Endometrial microvascular endothelial cells (primary cell): ENCODE results near the gene TMEM132C. TPM values are rescaled to one million over a fixed set of nuclear protein-coding genes. Genes with fewer than 3 reads are reported as not detected.

Experiments used
- in situ Hi-C: cut with HindIII; loops from 2 replicates; pipeline ENCODE4 v1.10.0; 2017; ENCODE audit warnings: low sequenced_read_pairs, low pct_unique_long_range_greater_than_20kb; ENCODE audit errors: inconsistent ontology term
- total RNA-seq: library from RNA; depleted of rRNA; stranded (reverse); fragments of >200 nt; gene quantifications from one replicate; pipeline ENCODE4 v1.2.3, GENCODE V29; 2015; ENCODE audit errors: inconsistent ontology term

TMEM132C gene
- total RNA-seq, 1 donor from 2014 or later: not detected

GRCh38 chr12:128269181-128269591, 2.2 kb downstream of the TMEM132C start:
- in situ Hi-C loops: no loop called here

GRCh38 chr12:128276471-128276870, 9.5 kb downstream of the TMEM132C start:
- in situ Hi-C loops: no loop called here

DNA sequence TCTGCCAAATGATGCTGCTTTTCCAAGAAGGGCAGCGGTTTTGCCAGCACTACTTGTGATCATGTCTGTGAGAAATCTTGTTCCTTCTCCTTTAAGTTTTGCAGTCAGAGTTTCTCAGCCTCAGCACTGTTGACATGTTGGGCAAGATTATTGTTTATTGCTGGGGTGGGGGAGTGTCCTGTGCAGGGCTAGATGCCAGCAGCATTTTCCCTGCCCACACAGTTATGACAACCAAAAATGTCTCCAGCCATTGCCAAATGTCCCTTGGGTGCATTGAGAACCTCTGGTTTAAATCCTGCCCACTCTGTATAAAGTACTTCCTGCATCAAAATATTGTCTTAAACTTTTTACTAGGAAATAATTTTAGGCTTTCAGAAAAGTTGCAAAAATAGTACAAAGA, 20.0 kb downstream of the TMEM132C start:
- in situ Hi-C loops: no loop called here

DNA sequence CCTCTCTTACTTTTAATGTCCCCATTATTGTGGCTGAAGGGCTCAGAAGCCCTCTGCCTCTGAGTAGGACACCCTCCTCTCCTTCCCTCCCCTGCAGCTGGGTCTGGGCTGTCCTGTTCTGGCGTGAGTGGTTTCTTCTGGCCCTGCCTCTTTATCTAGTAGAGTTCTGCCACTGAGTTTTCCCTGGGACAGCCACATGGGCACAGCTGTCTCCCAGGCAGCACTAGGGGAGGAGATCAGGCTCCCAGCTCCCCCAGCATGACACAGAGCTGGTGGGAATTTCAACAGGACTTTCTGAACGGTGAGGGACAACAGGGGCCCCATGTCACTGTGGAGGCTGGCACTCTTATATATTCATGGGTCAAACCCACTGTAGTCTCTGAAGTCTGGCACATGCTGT, 21.4 kb downstream of the TMEM132C start:
- in situ Hi-C loops: no loop called here

DNA sequence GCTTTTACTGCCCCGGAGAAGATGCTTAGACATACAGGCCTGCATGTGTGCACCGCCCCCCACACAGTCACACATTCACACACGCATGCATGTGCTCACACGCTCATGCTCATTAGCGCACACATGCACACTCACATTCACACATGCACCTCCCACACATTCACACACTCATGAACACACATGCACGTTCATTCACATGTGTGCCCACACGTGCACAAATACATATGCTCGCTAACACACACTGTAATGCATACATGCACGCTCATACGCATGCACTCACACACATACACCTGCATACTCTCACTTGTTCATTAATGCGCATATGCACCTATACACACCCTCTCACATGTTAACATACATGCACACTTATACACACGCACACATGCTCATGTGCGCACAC, 21.9 kb downstream of the TMEM132C start:
- in situ Hi-C loops: no loop called here

- in situ Hi-C loops: no loop called here
Measured at GRCh38 chr12:128290938-128291337, 24.0 kb downstream of the TMEM132C start.

GRCh38 chr12:128298091-128298748, 31.2 kb downstream of the TMEM132C start:
- in situ Hi-C loops: no loop called here

DNA sequence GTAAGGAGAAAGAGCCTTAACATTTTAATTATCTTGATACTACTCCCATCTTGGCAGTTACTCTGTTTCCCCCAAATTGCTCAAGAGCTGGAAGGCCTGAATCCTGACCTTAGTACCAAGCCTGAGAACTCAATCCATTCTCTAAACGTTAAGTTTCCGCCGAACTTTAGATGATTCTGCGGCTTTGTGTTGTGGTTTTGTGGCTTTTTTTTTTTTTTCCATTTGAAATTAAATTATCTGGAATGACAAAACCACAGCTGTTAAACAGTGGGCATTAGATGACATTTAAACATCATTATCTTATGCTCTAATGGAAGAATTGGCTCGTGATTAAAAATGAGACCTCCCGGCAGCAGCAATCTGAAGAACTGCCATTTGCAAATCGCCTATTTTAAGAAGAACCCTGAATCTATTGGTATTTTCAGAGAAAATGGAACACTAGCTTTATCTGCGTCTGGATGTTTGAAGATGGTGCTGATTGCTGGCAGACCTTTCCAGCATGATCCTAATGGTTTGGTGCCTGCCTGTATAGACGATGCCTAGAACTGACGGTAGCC, 38.4 kb downstream of the TMEM132C start:
- in situ Hi-C loops: no loop called here

GRCh38 chr12:128307791-128308190, 40.8 kb downstream of the TMEM132C start:
- in situ Hi-C loops: no loop called here

- in situ Hi-C loops: no loop called here
Measured at GRCh38 chr12:128312661-128313060, 45.7 kb downstream of the TMEM132C start.

DNA sequence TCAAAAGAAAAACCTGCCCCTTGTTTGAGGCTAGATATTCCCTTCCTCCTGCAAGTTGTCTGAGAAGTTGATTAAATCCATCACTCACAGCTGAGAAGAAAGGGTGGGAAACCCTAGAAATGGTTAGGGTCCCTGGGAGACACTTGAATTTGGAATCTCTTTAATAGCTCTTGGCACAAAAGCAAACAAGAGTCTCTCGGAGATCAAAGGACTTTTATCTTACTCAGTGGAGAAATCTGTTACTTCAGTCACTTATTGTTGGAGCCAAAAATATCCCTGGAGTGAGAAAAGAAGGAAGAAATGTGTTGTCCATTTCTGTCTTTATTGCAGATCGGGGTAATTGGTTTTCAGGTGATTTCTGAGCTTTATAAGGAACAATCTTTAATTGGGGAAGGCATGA, 47.0 kb downstream of the TMEM132C start:
- in situ Hi-C loops: no loop called here

DNA sequence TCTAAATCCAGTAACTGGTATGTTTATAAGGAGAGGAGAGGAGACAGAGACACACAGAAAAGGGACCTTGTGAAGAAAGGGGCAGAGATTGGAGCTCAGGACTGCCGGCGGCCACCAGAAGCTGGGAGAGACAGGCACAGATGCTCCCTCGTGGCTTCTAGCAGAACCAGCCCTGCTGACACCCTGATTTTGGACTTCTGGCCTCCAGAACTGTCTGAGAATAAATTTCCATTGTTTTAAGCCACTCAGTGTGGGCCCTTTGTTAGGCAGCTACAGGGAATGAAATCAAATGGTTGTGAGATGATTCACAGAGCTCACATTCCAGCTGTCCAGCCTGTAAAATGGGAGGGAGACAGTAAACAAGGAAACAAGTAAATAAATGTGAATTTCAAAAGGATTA, 47.6 kb downstream of the TMEM132C start:
- in situ Hi-C loops: no loop called here

DNA sequence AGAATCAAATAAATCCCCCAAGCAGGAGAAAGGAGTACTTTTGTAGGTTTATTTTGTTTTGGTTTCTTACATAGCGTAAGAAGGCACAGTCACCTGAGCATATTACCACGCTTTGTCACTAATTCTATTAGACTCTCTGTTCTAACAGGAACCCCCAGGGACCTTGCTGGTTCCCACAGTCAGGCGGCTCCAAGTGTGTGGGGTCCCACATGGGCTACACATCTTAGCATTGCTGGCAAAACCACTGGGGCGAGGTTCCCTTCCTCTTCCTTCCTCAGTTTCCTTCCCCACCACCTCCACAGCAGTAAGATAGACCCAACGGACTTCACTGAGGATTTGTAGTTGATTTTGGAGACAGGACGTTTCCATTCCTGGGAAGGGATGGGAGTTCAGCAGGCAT, 49.1 kb downstream of the TMEM132C start:
- in situ Hi-C loops: no loop called here

- in situ Hi-C loops: no loop called here
Measured at GRCh38 chr12:128316973-128317526, 50.1 kb downstream of the TMEM132C start.

DNA sequence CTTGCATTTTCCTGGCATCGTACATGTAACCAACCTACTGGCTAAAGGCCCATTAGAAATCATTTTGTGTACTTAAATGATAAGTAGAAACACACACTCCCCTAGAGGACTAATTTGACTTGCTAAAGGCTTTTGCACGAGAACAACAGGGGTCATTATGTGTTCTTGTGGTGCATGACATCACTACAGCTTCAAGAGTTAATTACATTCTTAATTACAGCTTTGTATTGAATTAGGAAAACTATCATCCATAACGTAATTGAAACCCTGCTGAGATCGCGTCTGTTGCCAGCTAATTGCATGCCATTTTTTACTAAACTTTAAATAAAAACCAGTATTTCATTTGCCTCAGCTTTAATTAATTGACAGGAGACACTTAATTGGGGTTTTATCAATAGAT, 51.4 kb downstream of the TMEM132C start:
- in situ Hi-C loops: no loop called here

- in situ Hi-C loops: no loop called here
Measured at GRCh38 chr12:128318946-128319345, 52.0 kb downstream of the TMEM132C start.

DNA sequence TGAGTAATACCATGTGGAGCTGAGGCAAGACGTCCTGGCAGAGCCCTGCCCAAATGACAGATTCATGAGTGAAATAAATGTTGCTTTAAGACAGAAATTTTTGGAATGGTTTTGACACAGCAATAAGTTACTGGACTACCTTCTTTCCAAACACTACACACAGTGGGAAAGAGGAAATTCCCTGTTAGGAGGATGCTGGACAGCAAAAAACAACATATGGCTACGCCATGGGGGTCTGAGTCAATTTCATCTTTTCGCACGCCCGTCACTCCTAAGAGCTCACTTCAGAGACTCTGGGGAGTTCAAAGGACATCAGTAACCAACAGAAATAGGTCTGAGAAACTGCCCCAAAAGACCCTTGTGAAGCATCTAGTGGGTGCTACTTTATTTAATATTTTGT, 55.4 kb downstream of the TMEM132C start:
- in situ Hi-C loops: no loop called here

DNA sequence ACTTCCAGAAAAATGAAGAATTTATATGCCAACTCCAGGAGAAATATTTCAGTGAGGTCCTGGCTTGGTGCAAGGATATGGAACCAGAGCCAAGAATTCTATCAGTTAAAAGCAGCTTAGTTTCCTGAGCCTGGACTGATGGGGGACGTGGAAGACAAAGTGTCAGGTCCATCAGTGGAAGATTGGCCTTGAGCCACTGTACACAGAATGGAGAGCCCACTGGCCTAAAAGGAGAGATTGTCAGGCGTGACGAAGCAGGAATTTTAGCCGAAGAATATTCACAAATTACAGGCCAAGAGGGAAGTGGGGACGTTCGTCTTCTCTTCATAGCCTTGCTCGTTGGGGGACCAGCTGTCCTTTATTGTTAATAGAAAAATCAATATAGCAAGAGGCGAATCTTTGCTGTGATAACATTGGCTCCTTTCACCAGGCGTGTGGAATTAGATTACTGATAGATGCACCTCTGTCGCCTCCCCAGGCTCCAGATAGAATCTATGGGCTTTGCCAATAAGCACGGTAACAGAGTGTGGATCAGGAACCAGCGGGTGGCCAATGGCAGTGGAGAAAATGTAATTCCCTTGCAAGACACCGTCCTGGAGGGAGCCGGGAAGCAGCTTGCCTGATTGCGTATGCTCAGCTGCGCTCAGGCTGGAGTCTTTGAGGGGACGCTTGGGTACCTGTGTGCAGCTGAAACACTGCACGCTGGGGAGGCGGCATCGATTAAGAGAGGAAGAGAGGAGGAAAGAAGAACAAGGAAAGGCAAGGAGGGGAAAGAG, 56.4 kb downstream of the TMEM132C start:
- in situ Hi-C loops: no loop called here

- in situ Hi-C loops: no loop called here
Measured at GRCh38 chr12:128325646-128326045, 58.7 kb downstream of the TMEM132C start.

GRCh38 chr12:128326406-128326805, 59.4 kb downstream of the TMEM132C start:
- in situ Hi-C loops: no loop called here
